HG03066 (cell line): ENCODE measurements around the gene ARF1.

Experiments
- ATAC-seq: cut with Tn5 transposase; IDR thresholded peaks from one replicate; pipeline ENCODE4 v1.9.1; 2021; ENCODE audit warnings: low read depth; ENCODE audit not compliant: unreplicated experiment

The ARF1 gene

DNA sequence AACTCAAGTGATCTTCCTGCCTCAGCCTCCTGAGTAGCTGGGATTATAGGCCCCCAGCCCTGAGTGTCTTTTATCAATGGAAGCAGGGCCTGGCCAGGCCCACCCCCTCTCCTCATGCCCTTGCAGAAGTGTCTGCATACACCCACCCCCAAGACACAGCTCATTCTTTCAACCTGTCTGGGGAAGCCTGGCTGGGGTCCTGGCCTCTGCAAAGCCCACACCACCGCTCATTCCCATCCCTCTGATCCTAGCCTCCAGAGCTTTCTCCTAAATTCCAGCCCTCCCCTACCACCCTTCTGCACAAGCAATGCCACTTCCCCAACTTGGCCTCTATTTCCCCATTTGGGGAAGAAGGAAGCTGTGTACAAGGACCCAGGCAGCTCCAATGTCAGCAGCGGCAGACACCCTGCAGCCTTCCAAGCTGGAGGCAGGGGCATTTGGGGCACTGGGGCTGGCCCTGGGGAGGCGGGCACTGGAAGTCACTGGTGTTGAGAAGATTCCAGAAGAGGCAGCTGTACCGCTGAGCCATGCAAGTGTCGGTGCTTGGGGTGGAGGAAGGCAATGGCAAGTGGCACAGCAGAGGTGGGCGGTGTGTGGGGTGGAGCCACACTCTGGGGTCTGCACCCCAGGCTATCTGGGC, 33.7 kb upstream of the ARF1 start:
- no peak for ATAC-seq

DNA sequence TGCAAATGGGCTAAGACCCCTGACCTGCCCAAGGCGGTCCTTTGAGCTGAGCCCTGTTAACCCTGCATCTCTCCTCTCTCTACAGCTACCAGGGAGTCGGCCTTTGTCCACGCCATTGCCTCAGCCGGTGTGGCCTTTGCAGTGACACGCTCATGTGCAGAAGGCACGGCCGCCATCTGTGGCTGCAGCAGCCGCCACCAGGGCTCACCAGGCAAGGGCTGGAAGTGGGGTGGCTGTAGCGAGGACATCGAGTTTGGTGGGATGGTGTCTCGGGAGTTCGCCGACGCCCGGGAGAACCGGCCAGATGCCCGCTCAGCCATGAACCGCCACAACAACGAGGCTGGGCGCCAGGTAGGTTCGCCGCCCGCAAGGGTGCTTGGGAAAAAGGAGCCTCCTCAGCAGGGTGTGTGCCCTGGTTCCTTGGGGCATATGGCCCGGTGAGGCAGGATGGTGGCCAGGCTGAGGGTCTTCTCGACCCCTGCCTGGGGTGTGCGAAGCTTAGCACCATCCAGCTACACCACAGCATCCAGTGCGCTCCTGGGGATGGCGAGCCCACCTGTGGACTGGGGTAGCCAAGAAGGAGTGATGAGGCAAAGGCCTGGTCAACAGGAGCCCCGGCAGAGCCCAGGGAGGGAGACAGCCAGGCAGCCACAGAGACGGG, 31.8 kb upstream of the ARF1 start:
- no peak for ATAC-seq

DNA sequence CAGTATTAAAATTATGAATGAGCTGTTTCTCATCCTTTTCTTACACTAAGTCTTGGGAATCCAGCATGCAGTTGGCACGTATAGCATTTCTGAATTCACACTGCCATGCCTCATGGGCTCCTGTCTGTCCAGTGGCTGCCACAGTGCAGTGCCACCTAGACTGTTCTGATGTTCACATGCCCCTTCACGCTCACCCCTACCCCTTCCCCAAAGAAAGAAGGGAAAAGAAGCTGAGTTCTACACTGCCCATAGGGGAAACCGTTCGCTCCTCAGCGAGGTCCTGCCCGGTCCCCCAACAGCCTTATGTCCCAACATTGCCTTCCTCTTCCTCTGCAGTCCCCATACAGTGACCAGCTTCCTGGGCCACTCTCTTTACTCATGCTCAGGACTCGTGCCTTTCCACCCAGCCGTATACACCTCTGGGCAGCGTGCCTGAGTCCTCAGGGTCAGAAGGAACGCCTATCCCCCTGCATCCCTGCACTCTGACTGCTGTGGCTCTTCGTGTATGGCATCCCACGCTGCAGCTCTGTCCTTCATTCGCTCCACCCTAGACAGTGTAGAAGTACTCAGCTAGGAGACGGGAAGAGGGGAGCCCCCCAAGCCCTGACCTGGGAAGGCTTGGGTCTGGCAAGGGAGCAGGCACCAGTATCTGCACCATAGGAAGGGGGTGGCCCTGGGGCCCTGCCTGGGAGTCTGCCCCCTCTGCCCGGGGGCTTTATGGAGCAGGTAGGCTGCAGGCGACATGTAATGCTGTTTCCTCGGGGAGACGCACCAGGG, 24.1 kb upstream of the ARF1 start:
- no peak for ATAC-seq

DNA sequence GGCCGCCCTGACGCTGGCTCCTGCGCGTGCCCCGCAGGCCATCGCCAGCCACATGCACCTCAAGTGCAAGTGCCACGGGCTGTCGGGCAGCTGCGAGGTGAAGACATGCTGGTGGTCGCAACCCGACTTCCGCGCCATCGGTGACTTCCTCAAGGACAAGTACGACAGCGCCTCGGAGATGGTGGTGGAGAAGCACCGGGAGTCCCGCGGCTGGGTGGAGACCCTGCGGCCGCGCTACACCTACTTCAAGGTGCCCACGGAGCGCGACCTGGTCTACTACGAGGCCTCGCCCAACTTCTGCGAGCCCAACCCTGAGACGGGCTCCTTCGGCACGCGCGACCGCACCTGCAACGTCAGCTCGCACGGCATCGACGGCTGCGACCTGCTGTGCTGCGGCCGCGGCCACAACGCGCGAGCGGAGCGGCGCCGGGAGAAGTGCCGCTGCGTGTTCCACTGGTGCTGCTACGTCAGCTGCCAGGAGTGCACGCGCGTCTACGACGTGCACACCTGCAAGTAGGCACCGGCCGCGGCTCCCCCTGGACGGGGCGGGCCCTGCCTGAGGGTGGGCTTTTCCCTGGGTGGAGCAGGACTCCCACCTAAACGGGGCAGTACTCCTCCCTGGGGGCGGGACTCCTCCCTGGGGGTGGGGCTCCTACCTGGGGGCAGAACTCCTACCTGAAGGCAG, 23.4 kb upstream of the ARF1 start:
- ATAC-seq, result no peak

DNA sequence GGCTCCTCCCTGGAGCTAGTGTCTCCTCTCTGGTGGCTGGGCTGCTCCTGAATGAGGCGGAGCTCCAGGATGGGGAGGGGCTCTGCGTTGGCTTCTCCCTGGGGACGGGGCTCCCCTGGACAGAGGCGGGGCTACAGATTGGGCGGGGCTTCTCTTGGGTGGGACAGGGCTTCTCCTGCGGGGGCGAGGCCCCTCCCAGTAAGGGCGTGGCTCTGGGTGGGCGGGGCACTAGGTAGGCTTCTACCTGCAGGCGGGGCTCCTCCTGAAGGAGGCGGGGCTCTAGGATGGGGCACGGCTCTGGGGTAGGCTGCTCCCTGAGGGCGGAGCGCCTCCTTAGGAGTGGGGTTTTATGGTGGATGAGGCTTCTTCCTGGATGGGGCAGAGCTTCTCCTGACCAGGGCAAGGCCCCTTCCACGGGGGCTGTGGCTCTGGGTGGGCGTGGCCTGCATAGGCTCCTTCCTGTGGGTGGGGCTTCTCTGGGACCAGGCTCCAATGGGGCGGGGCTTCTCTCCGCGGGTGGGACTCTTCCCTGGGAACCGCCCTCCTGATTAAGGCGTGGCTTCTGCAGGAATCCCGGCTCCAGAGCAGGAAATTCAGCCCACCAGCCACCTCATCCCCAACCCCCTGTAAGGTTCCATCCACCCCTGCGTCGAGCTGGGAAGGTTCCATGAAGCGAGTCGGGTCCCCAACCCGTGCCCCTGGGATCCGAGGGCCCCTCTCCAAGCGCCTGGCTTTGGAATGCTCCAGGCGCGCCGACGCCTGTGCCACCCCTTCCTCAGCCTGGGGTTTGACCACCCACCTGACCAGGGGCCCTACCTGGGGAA, 22.7 kb upstream of the ARF1 start:
- ATAC-seq, result no peak

DNA sequence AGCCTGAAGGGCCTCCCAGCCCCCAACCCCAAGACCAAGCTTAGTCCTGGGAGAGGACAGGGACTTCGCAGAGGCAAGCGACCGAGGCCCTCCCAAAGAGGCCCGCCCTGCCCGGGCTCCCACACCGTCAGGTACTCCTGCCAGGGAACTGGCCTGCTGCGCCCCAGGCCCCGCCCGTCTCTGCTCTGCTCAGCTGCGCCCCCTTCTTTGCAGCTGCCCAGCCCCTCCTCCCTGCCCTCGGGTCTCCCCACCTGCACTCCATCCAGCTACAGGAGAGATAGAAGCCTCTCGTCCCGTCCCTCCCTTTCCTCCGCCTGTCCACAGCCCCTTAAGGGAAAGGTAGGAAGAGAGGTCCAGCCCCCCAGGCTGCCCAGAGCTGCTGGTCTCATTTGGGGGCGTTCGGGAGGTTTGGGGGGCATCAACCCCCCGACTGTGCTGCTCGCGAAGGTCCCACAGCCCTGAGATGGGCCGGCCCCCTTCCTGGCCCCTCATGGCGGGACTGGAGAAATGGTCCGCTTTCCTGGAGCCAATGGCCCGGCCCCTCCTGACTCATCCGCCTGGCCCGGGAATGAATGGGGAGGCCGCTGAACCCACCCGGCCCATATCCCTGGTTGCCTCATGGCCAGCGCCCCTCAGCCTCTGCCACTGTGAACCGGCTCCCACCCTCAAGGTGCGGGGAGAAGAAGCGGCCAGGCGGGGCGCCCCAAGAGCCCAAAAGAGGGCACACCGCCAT, 21.9 kb upstream of the ARF1 start:
- no peak for ATAC-seq

DNA sequence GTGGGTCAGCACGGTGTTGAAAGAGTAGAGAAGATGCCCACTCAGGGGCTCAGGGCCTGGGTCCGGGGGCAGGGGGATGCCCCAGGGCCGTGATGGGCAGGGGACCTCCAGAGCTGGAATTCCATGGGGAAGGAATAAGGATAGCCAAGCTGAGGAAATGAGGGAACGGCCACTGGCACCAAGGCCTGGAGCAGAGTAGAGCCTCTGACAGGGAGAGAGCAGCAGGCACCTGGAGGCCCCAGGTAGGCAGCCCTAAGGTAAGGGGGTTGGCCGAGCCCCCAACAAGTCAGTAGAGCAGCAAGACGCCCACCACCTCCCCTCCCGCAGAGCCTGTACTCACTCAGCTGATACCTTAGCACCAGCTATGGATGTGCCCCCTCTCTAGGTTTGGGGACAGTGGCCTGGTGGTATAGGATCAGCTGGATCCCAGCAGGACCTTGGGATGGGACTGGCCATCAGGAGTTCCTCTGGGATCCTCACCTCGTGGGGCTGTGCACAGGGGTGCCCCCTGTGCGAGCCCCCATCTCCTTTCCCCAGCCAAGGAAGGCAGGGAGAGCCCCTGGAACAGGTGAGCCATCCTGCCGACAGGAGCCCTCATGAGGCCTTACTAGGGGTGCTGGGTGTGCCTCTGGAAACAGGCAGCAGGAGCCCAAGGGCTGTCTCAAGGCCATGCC, 21.0 kb upstream of the ARF1 start:
- no peak for ATAC-seq

DNA sequence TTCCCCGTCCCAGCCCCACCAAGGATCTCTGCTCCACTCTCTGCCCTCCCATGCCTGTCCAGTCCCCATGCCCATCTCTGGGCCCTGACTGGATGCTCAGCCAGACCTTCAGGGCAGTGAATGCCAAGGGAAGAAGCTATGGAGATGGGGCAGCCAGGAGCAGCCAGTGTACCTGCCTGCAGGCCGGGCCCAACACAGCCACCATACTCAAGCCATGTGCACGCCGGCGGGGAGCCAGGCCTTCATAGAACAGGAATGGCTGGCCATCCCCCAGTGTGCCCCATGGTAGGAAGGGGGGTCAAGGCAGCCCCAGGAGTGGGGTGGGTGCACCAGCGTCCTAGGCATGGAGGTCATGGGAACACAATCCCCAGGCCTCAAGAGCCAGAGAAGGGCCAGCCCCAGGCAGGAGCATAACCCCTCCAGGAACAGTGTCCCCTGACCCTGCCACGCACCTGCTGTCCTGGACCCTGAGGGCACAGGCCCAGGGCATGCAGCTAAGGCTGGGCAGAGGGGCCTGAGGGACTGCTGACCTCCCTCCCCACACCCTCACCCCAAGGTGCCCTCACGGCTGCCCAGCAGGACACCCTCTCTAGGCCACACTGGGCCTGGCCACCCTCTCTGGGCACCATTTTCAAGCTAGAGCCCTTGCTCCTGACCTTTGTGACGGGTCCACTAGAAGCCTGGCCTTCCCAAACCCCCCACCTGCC, 20.3 kb upstream of the ARF1 start:
- ATAC-seq, result no peak

DNA sequence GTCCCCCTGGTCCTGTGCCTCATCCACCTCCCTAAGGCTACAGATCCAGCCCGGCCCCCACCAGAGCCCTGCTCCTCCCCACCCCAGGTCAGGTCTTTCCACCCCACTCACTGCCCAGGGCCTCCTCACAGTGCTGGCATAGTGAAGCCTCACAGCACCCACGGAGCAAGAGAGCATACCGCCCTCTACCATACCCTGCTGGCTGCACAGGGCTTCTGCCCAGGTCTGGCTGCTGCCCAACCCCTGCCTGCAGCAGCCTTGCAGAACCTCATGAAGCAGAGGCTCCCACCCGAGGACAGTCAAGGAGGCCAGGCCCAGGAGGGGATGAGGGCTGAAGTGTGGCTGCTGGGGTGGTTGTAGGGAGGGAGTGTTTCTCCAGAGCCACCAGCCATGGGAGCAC, 19.7 kb upstream of the ARF1 start:
- ATAC-seq, result no peak

DNA sequence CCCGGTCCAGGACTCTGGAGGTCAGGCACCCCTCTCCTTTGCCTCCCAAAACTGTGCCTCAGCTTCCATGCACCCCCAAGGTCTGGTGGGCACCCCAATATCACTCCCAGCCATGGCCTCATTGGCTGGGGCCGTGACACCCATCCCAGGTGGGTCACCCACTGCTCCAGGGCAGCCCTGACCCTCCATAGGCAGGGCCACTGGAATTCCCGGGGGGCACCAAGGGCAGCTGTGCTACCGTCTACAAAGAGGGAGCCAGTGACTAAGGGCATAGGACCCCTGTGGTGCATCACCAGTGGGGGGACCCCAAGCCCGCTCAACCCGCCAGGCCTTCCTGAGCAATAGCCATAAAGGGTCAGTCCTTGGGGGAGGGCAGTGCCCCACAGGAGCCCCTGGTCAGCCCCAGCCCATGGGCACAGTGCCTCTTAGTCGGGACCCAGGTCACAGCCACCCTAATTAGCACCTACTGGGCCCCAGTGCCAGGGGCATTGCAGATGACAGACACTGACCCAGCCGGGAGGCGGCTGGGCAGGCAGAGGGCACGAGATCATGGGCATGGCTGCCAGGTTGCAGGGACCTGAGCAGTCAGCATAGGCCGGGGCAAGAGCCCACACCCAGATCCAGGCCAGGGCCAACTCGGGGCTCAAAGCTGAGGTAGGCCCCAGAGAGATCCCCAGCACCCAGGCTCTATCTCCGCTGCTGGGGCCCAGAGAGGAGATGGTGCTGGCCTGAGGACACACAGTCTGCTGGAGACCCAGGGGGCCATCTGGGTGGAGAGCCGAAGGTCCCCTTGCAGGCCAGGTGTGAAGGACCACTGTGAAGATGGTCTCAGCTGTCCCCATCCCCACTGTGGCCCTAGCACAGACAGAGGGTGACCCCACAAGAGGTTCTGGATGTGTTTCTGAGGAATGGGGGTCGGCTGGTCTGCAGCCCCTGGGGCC, 19.0 kb upstream of the ARF1 start:
- no peak for ATAC-seq

DNA sequence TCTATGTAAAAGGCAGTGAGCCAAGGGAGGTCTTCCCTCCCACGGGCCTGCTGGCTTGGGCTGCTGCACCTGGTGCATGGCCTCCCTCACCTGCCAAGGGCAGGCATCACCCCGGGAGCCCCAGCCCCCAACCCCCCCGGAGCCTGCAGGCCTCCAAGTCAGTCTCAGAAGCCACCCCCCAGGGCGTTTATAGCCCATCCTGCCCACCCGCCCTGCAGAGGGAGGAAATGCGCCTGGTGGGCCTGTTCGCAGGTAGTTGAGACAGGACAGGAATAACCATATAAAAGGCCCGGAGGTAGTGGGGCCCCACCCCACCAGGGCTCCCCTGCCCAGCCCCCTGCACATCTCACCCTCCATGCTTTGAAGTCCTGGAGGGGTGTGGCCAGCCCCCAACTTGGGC, 18.2 kb upstream of the ARF1 start:
- ATAC-seq, result no peak

DNA sequence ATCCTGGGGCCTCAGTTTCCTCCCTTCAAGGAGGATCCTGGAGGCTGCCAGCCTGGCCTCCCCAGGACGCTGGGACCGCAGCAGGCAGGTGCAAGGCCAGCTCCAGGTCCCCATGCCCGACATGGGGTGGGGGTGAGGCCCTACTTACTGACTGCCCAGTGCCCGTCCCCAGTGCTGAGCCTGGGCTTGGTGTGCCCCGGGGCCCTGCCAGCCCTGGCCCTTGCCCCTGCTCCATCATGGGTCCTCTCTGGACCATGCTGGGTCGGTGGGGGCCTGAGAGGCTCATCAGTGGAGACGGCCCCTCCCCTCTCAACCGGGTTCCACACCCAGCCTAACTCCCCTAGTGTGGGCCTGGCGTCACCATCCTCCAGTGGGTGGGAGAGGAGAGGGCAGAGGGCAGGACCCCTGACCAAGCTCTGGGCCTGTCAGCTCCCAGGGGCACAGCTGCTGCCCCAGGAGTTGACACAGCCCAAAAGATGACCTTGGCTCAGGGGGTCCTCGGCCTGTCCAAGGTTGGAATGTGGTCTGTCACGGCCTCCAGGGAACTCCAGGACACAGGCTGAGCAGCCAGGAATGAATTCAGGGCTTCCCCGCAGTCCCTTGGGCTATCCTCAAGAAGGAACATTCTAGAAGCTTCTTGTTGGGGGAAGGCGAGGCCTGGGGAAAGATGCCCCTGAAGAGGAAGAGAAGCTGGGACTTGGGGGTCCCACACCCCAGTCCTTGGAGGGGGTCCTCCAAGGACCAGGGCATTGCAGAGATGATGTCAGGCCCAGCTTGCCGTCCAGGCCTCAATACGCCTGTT, 17.6 kb upstream of the ARF1 start:
- ATAC-seq, result no peak

DNA sequence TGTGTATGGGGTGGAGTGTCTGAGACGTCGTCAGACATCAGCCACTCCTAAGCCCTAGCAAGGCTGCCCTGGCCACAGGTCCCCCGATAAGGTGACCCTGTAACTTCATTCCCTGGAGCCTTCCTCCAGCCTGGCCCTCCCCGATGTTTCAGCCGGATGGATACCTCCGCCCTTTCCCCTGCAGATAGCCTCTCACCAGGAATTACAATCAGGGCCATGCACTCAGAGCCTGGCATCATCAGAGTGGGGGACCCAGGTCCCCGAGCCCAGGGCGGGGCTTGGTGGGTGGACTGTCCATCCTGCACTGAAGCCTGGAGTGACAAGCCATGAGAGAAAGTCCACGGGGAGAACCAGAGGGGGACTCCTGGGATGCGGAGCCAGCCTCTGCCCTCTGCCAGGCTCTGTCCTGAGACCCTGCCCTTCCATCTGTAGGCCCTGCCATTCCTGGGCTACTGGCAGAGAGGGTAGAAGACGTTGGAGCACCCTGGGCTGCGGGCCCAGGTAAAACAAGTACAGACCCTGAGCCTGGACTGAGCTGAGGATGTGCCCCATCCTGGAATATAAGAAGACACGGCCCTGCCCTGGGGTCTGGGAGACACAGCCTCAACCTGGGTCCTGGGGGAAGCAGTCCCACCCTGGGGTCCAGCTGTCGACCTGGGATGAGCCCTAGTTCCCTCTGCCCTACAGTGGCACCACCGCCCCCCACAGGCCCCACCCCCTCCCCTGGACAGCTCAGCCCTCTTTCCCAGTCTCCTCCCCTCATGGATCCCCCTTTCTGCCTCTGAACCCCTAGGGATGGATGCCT, 16.8 kb upstream of the ARF1 start:
- ATAC-seq, result no peak

DNA sequence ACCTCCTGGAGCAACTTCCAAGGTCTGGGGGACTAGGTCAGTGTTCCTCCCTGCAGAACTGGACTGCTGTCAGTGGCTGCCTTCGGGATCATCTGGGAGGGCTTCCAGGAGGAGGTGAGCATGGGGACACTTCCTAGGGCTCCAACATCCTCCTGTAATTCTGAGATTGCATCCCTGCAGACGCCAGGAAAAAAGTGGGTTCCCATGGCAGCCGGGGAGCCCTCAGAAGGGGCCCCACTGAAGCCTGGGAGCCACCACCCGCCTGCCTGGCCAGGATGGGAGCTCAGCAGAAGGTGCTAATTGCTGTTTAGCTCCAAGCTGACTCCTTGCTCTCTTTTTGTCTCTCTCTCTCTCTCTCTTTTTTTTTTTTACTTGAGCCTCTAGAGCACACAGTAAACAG, 16.1 kb upstream of the ARF1 start:
- ATAC-seq, result no peak

DNA sequence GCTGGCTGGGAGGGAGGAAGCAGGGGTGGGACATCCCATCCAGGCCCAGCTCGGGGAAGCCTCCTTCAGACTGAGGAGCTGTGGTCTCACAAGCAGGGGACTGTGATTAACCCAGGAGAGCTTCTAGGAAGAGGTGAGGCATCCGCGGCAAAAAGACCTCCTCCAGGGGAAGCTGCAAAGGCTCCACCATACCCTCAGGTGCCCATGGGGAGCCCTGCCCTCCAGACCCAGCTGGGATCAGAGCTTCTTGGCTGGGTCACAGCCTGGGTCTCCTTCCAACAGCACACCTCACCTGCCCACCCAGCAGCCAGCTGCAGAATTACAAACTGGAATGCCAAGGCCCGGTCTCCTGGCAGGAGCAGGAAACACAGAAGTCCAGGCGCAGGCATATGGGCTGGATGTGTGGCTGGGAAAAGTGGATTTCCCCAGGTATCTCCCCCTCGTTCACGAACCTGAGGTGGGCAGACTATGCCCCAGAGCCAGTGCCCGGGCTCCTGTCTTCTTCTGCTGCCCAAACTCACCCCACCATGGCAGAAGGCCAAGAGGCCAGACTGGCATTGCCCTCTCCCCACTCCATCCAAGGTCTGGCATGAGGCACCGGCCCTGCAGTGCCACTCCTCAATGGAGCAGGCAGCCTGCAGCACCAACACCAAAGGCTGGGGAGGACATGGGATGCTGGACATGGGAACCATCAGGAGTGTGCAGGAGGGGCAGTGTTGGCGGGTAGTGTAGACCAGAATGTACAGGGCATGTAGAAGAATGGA, 15.4 kb upstream of the ARF1 start:
- ATAC-seq, result no peak
